Neural progenitor cell (in vitro differentiated cells): ENCODE measurements around the gene SMAD6. TPM values are rescaled to one million over a fixed set of nuclear protein-coding genes. Genes with fewer than 3 reads are reported as not detected.

ENCODE experiments used
- DNase-seq: peaks from one replicate; pipeline ENCODE4 v3.0.0-alpha.2; 2016; ENCODE audit warnings: low spot score
- H2AFZ ChIP-seq: fragments of 200-600 bp; sonication (generic); replicated peaks from 2 replicates; pipeline ENCODE4 v1.6.1; 2016; ENCODE audit warnings: antibody characterized with exemption
- H3F3A ChIP-seq: fragments of 200-600 bp; sonication (generic); 2 replicates; pipeline ENCODE4 v1.6.1; 2016; ENCODE audit warnings: antibody characterized with exemption, low read depth
- H3K27ac ChIP-seq: fragments of 200-600 bp; sonication (generic); 2 replicates; pipeline ENCODE4 v1.5.1; 2016; ENCODE audit warnings: mild to moderate bottlenecking
- H3K27me3 ChIP-seq: fragments of 200-600 bp; sonication (generic); 2 replicates; pipeline ENCODE4 v1.6.1; 2016; ENCODE audit warnings: mild to moderate bottlenecking, moderate library complexity
- H3K36me3 ChIP-seq: fragments of 200-600 bp; sonication (generic); 2 replicates; pipeline ENCODE4 v1.5.1; 2016
- H3K4me1 ChIP-seq: fragments of 200-600 bp; sonication (generic); 2 replicates; pipeline ENCODE4 v1.6.1; 2016; ENCODE audit warnings: mixed run types
- H3K4me2 ChIP-seq: fragments of 200-600 bp; sonication (generic); 2 replicates; pipeline ENCODE4 v1.6.1; 2016
- H3K4me3 ChIP-seq: fragments of 200-600 bp; sonication (generic); 2 replicates; pipeline ENCODE4 v1.5.1; 2016
- H3K79me2 ChIP-seq: fragments of 200-600 bp; sonication (generic); 2 replicates; pipeline ENCODE4 v1.6.1; 2016; ENCODE audit warnings: low read depth
- H3K9ac ChIP-seq: fragments of 200-600 bp; sonication (generic); 2 replicates; pipeline ENCODE4 v1.6.1; 2016
- H3K9me3 ChIP-seq: fragments of 200-600 bp; sonication (generic); 2 replicates; pipeline ENCODE4 v1.5.1; 2016; ENCODE audit warnings: low read depth
- H4K20me1 ChIP-seq: fragments of 200-600 bp; sonication (generic); 2 replicates; pipeline ENCODE4 v1.6.1; 2016; ENCODE audit warnings: low read depth
- H3K27ac Mint-ChIP-seq: 3 replicates; pipeline ENCODE4 v1.8.0; 2021; ENCODE audit warnings: mixed read lengths
- H3K27me3 Mint-ChIP-seq: 2 replicates; pipeline ENCODE4 v1.8.0; 2022; ENCODE audit warnings: low read depth, mild to moderate bottlenecking, inconsistent platforms, moderate library complexity, mixed read lengths; ENCODE audit not compliant: insufficient read depth
- H3K36me3 Mint-ChIP-seq: 3 replicates; pipeline ENCODE4 v1.8.0; 2021; ENCODE audit warnings: mixed read lengths
- H3K4me1 Mint-ChIP-seq: 3 replicates; pipeline ENCODE4 v1.8.0; 2021; ENCODE audit warnings: mixed read lengths
- H3K4me3 Mint-ChIP-seq: 3 replicates; pipeline ENCODE4 v1.8.0; 2021; ENCODE audit warnings: mild to moderate bottlenecking, moderate library complexity, mixed read lengths
- H3K9me3 Mint-ChIP-seq: 3 replicates; pipeline ENCODE4 v1.8.0; 2020; ENCODE audit warnings: mixed read lengths
- CTCF ChIP-seq: fragments of 200-600 bp; sonication (generic); IDR thresholded peaks from 2 replicates; pipeline ENCODE4 v1.5.1; 2017; ENCODE audit warnings: antibody characterized with exemption, mild to moderate bottlenecking
- EZH2 ChIP-seq: fragments of 200-600 bp; sonication (generic); IDR thresholded peaks from 2 replicates; pipeline ENCODE4 v1.6.1; 2017; ENCODE audit warnings: antibody characterized with exemption, mild to moderate bottlenecking, moderate library complexity
- EZH2phosphoT487 ChIP-seq: fragments of 200-600 bp; sonication (generic); IDR thresholded peaks from 2 replicates; pipeline ENCODE4 v1.6.1; 2017; ENCODE audit warnings: antibody characterized with exemption
- total RNA-seq: library from RNA; depleted of rRNA; stranded (reverse); fragments of >200 nt; gene quantifications from 2 replicates; pipeline ENCODE4 v1.2.3, GENCODE V29; 2015; ENCODE audit warnings: low replicate concordance

The SMAD6 gene
- total RNA-seq, 1 donor from 2014 or later, result 3.4 TPM

- H3K27me3 Mint-ChIP-seq, result no peaks in the 10 kb centered on the region
- DNase-seq, result no peak
- H3K9me3 Mint-ChIP-seq, result no peaks in the 10 kb centered on the region
- H4K20me1 ChIP-seq, result peaks cover under 1% of the 10 kb centered on the region
- no peak overlapping the region for H3K4me3 ChIP-seq
- TF ChIP-seq CTCF, result no peak
- H3K27ac ChIP-seq, result no peak overlapping the region
- H3K27ac Mint-ChIP-seq, result peak overlapping the region; percentile 35
- H3K79me2 ChIP-seq, result no peaks in the 10 kb centered on the region
- H3K9me3 ChIP-seq, result no peaks in the 10 kb centered on the region
- H3K4me3 Mint-ChIP-seq, result no peak overlapping the region
- H3K36me3 Mint-ChIP-seq, result peaks cover 1% of the 10 kb centered on the region
- H2AFZ ChIP-seq, result no peak overlapping the region
- no peak overlapping the region for H3K9ac ChIP-seq
- no peaks in the 10 kb centered on the region for H3K36me3 ChIP-seq
- peaks cover 22% of the 10 kb centered on the region for H3K4me1 Mint-ChIP-seq
- H3F3A ChIP-seq, result no peaks in the 10 kb centered on the region
- no peak overlapping the region for H3K4me2 ChIP-seq
- peaks cover 11% of the 10 kb centered on the region for H3K4me1 ChIP-seq
- no peaks in the 10 kb centered on the region for H3K27me3 ChIP-seq
Measured at GRCh38 chr15:66734961-66735908, 33.2 kb downstream of the SMAD6 start.

GRCh38 chr15:66735909-66736305, 33.9 kb downstream of the SMAD6 start:
- no peaks in the 10 kb centered on the region for H3K79me2 ChIP-seq
- H3K27me3 ChIP-seq, result no peaks in the 10 kb centered on the region
- Mint-ChIP-seq H3K27ac (no peak overlapping the region), H3K27me3 (no peaks in the 10 kb centered on the region), H3K36me3 (peaks cover 1% of the 10 kb centered on the region), H3K4me3 (no peak overlapping the region), H3K9me3 (no peaks in the 10 kb centered on the region), H3K4me1 (peaks cover 16% of the 10 kb centered on the region)
- H3K9ac ChIP-seq, result no peak overlapping the region
- TF ChIP-seq EZH2, result no peak
- no peak for TF ChIP-seq CTCF
- no peak for TF ChIP-seq EZH2phosphoT487
- H3K36me3 ChIP-seq, result no peaks in the 10 kb centered on the region
- no peak for DNase-seq
- no peak overlapping the region for H3K27ac ChIP-seq
- no peak overlapping the region for H3K4me2 ChIP-seq
- H3K4me1 ChIP-seq, result peaks cover 11% of the 10 kb centered on the region
- H2AFZ ChIP-seq, result no peak overlapping the region
- H3K9me3 ChIP-seq, result no peaks in the 10 kb centered on the region
- no peaks in the 10 kb centered on the region for H3F3A ChIP-seq
- H4K20me1 ChIP-seq, result peaks cover 6% of the 10 kb centered on the region
- H3K4me3 ChIP-seq, result no peak overlapping the region

- no peaks in the 10 kb centered on the region for H3K27me3 Mint-ChIP-seq
- H3K36me3 Mint-ChIP-seq, result peaks cover 1% of the 10 kb centered on the region
- DNase-seq, result no peak
- no peaks in the 10 kb centered on the region for H3K27me3 ChIP-seq
- H3K79me2 ChIP-seq, result no peaks in the 10 kb centered on the region
- H3K9me3 ChIP-seq, result no peaks in the 10 kb centered on the region
- no peak overlapping the region for H3K27ac Mint-ChIP-seq
- peaks cover 10% of the 10 kb centered on the region for H4K20me1 ChIP-seq
- H3K4me3 Mint-ChIP-seq, result no peak overlapping the region
- no peak overlapping the region for H3K9ac ChIP-seq
- no peak overlapping the region for H3K4me2 ChIP-seq
- no peak overlapping the region for H3K4me3 ChIP-seq
- no peaks in the 10 kb centered on the region for H3K36me3 ChIP-seq
- H3K4me1 ChIP-seq, result peaks cover 11% of the 10 kb centered on the region
- H2AFZ ChIP-seq, result no peak overlapping the region
- H3K27ac ChIP-seq, result no peak overlapping the region
- TF ChIP-seq CTCF (no peak), EZH2phosphoT487 (no peak), EZH2 (no peak)
- no peaks in the 10 kb centered on the region for H3K9me3 Mint-ChIP-seq
- peaks cover 21% of the 10 kb centered on the region for H3K4me1 Mint-ChIP-seq
- H3F3A ChIP-seq, result no peaks in the 10 kb centered on the region
Measured at GRCh38 chr15:66737243-66738010, 35.4 kb downstream of the SMAD6 start.
